ENCODE data around the gene SPECC1L.

GRCh38 chr22:24413736-24414385, 143.2 kb downstream of the SPECC1L start:
- TF ChIP-seq CTCF (IDR thresholded peaks at IDR 0.05; ENCODE audit: insufficient read depth, low read length, poor library complexity, severe bottlenecking) (no peak), EZH2phosphoT487 (conservative IDR thresholded peaks at IDR 0.05; ENCODE audit: low read length) (no peak)

Data from SU-DHL-6 (cell line).